ENCODE results near the gene ACIN1.
A peak's percentile ranks its signal among the peaks of the same experiment; 100 is the strongest.
"Not testable (repeated sequence)": the region's sequence is repeated elsewhere in the genome, so short reads cannot be mapped to it uniquely, and the experiment has no call there.

Gene ACIN1

DNA sequence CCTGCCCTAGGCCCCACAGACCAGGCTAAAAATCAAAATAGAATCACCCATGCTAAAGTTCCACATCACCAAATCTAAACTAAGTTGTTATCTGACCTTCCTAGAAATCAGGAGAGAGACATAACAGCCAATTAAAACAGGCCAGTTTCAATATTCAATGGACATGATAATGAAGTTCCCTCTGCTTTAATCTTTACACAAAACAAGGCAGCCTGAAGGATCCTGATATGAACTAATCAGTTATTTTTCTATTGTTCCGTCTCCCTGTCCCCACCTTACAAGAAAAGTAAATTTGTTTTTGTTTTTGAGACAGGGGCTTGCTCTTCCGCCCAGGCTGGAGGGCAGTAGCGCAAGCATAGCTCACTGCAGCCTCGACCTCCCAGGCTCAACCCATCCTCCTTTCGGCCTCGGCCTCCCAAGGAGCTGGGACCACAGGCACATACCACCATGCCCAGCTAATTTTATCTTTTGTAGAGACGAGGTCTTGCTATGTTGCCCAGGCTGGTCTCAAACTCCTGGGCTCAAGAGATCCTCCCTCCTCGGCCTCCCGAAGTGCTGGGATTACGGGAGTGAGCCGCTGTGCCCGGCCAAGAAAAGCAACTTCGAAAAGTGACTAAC is 29.5 kb upstream of the ACIN1 start:
- DNase-seq: no peak

- no peak for DNase-seq
Measured at GRCh38 chr14:23123419-23123818, 28.5 kb upstream of the ACIN1 start.

- no peak for DNase-seq
Measured at GRCh38 chr14:23122086-23122485, 27.1 kb upstream of the ACIN1 start.

DNA sequence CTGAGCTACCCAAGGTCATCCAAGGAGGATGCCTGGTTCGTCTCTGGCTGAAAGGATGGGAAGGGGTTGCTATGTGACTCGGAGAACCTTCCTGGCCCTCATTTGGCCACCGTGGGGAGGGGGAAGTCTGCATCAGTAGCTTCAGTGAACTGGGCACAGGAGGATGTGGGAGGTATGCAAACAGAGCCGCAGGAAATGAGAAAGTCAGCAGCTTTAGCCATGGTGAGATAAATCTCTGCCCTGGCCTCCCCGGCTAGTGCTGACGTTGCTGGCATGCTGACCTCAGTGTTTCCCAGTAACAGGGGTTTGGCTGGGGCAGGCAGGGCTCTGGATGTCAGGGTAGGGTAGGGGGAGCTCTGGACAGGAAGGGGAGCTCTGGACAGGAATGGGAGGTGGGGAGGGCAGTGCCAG is 26.4 kb upstream of the ACIN1 start:
- DNase-seq: peak; percentile 33

DNA sequence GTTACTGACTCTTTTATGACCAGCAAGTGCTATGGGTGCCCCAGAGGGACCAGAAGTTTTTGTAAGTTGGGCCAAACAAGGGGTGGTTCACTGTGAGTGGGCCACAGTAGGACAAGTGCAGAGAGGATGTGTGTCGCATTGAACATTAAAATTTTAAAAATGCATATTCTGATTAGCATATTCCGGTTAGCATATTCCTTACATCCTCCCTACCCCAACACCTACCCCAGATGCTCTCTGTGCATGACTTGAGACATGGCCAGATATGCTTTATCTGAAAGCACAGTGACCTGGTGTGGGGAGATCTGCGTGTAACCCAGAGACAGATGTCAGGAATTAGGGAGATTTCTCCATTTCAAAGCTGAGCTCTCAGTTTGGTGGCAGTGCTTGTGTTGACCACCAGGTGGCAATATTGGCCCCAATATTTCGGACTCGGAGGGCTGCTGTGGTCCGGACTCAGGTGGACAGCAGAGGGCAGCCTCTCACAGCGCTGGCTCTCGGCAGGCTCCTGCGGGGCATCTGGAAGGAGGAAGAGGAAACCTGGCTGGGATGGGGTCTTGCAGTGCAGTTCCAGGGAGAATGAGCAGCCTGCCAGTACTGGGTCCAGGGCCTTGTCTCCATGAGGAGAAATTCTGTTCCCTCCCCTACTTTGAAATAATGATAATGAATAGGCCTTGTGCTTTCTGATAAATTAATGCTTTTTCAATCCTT is 25.8 kb upstream of the ACIN1 start:
- DNase-seq: peak; percentile 90

- peak; percentile 18 for DNase-seq
Measured at GRCh38 chr14:23119363-23120327, 24.7 kb upstream of the ACIN1 start.

DNA sequence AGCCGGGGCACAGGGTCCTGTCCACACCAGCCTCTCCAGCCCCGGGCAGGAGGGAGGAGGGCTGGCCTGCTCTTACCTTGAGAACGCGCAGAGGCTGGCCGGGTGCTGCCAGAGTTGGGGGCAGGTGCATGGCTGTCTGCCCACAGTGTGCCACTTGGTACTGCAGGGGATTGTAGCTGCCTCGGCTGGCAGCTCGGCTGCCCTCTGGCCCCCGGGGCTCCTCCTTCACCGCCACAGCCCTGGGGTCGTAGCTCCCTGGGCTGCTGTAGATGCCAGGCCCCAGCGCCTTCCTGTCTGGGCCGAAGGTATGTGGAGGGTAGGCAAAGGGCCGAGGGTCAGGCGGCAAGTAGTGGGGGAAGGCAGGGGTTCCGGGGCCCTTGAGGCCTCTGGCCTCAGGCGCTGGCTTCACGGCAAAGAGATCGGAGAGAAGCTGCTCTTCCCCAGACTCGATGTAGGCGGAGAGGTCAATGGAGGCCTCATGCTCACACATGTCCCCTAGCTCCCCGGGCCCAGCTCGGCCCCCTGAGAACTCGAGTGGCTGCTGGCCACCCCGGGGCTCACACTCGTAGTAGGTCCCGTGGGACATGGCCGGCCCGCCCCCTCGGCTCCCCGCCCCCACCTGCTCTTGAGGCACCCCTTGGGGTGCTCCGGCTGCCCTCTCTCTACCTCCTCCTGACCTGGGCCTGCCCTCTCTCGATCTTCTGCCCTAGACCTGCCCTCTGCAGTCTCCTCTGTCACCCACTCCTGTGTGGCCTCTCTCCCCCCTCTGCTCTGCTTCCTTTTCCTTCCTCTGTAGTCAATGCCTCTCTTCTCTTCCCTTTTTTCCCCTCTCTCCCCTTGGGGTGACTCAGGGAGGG is 23.8 kb upstream of the ACIN1 start, which contains the start of gene CEBPE:
Gene CEBPE (minus strand): TSS at position 750 of the 857 bp plus-strand sequence. CDS start 164 bp downstream, at position 586.
- DNase-seq: no peak

DNA sequence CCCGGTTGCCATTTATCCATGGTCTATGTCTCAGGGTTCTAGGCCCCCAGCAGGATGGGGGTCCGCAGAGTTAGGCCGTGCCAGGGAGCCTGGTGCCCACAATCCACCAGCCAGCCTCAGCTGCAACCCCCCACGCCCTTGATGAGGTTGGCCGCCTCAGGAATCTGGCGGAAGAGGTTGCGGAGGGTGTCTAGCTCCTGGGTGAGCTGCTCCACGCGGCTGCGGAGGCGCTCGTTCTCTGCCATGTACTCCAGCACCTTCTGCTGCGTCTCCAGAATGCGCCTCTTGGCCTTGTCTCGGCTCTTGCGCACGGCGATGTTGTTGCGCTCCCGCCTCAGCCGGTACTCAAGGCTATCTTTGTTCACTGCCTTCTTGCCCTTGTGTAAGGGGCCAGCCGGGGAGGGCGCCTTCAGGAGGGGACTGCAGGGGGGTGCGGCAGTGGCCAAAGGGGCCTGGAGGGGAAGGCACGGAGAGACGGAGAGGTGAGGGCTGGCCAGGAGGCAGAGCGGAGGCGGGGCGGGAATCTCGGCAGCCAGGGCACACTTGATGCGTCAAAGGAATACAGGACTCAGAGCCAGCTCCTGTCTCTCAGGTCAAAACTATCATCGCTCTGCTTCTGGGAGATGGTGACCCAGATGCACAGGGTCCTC is 22.6 kb upstream of the ACIN1 start:
- DNase-seq: no peak

DNA sequence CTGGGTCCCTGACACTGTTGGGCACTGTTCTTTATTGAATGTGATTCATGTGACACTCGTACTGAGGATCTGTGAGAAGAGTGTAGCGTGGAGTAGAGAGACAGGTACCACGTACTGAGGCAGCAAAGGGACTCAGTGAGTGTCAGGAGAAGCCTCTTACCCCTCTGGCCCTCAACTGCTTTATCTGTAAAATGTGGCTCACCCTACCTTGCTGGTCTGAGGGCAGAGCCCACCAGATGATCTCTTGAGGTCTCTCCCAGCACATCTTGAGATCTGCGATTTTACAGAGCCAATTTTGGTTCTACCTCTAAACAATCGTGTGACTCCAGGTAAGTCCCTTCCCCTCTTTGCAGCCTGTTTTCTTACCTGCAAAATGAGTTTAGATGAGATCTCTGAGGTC is 21.0 kb upstream of the ACIN1 start:
- no peak for DNase-seq

- DNase-seq: no peak
Measured at GRCh38 chr14:23115039-23115731, 20.2 kb upstream of the ACIN1 start.

GRCh38 chr14:23114669-23115038 is 19.7 kb upstream of the ACIN1 start:
- DNase-seq: no peak

DNA sequence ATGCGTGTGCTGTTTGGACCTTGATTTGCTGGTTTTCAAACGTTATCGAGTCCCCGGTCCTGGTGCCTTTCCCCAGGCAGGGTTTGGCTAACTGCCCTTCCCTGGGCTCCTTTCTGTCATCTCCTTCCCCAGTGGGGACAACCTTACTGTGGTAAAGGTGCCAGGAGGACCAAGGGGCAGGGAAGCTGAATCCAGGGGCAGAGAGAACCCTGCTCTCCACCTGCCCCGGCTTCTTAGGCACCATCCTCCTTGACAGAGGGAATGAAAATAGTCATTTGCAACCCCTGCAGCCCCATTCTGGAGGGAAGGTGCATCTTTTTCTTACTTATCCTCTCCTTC is 19.2 kb upstream of the ACIN1 start:
- no peak for DNase-seq

- DNase-seq: no peak
Measured at GRCh38 chr14:23113431-23114119, 18.6 kb upstream of the ACIN1 start.

GRCh38 chr14:23112359-23113178 is 17.6 kb upstream of the ACIN1 start:
- DNase-seq: no peak

DNA sequence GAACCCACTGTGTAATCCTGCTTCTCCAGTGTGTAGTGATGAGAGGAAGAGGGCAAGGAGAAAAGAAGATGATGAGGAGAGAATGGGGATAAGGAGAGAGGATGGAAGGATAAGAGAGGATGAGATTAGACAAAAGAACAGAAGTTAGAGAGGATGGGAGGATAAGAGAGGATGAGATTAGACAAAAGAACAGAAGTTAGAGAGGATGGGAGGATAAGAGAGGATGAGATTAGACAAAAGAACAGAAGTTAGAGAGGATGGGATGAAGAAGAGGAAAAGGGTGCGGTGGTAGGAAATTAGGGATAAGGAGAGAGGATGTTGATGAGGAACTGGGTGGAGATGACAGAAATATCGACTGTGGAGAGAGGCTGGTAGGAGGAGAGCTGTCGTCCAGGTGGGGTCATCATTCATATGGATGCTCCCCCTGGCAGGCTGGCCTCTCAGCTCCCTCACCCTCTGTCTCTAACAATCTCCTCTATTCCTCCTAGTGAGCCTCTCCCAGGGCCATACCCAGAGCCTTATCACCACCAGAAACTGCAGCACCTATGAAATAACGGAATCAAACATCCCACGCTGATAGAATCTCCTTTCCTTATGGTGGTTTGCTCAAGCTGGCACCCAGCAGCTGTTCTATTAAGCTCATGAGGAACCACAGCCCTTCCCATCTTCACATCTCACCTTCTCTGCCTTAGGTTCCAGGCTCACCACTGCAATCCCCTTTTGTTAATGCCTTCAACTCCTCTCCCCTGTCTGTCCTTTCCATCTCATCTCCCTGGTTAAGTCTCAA is 15.8 kb upstream of the ACIN1 start:
- DNase-seq: no peak

- no peak for DNase-seq
Measured at GRCh38 chr14:23109769-23110168, 14.8 kb upstream of the ACIN1 start.

- DNase-seq: not testable (repeated sequence)
Measured at GRCh38 chr14:23108169-23108568, 13.2 kb upstream of the ACIN1 start.

DNA sequence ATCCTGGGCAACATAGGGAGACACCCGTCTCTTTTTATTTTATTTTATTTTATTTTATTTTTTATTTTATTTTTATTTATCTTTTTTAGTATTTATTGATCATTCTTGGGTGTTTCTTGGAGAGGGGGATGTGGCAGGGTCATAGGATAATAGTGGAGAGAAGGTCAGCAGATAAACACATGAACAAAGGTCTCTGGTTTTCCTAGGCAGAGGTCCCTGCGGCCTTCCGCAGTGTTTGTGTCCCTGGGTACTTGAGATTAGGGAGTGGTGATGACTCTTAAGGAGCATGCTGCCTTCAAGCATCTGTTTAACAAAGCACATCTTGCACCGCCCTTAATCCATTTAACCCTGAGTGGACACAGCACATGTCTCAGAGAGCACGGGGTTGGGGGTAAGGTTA is 12.7 kb upstream of the ACIN1 start:
- not testable (repeated sequence) for DNase-seq

- DNase-seq: no peak
Measured at GRCh38 chr14:23106747-23107045, 11.8 kb upstream of the ACIN1 start.
